Thymus (tissue), 14 donors: ENCODE measurements around the gene WDR37. TPM values are rescaled to one million over a fixed set of nuclear protein-coding genes. Genes with fewer than 3 reads are reported as not detected.
A peak's percentile ranks its signal among the peaks of the same experiment; 100 is the strongest.
"Not testable (repeated sequence)": the region's sequence is repeated elsewhere in the genome, so short reads cannot be mapped to it uniquely, and the experiment has no call there.

Source experiments
- DNase-seq, 9 donors: peaks; one replicate each; pipeline ENCODE4 v3.0.0-alpha.2; 2013; ENCODE audit warnings: low spot score in 9 of 9, low read depth in 6 of 9, missing footprints in 1 of 9
- H3K27ac ChIP-seq, 2 donors: one replicate each; pipeline ENCODE4 v1.5.1; 2013; ENCODE audit warnings: control low read depth in 1 of 2, low read depth in 1 of 2, low read length in 1 of 2, mild to moderate bottlenecking in 1 of 2, moderate library complexity in 1 of 2
- H3K27me3 ChIP-seq, 2 donors: one replicate each; pipeline ENCODE4 v1.5.1; 2013; ENCODE audit warnings: low read length in 1 of 2; ENCODE audit not compliant: control insufficient read depth in 2 of 2, insufficient read depth in 1 of 2
- H3K36me3 ChIP-seq, 2 donors: one replicate each; pipeline ENCODE4 v1.5.1; 2013; ENCODE audit warnings: low read length in 1 of 2, mild to moderate bottlenecking in 1 of 2, moderate library complexity in 1 of 2; ENCODE audit not compliant: control insufficient read depth in 2 of 2, insufficient read depth in 2 of 2
- H3K4me1 ChIP-seq, 2 donors: one replicate each; pipeline ENCODE4 v1.5.1; 2013; ENCODE audit warnings: low read length in 2 of 2; ENCODE audit not compliant: control insufficient read depth in 2 of 2, insufficient read depth in 2 of 2
- H3K4me3 ChIP-seq, 2 donors: one replicate each; pipeline ENCODE4 v1.5.1; 2013; ENCODE audit warnings: low read length in 2 of 2, control low read depth in 1 of 2, mild to moderate bottlenecking in 1 of 2
- H3K9me3 ChIP-seq, 2 donors: one replicate each; pipeline ENCODE4 v1.5.1; 2013; ENCODE audit warnings: low read length in 1 of 2, mild to moderate bottlenecking in 1 of 2; ENCODE audit not compliant: control insufficient read depth in 2 of 2, insufficient read depth in 1 of 2
- WGBS: extraction: QIAGEN DNeasy Blood & Tissue Kit; methylation state at CpG from one replicate; pipeline ENCODE4 v1.1.7; 2013; 5-methylcytosine and 5-hydroxymethylcytosine counted together
- long read RNA-seq, 10 donors: transcript quantifications; one replicate each; lab custom pipeline, GENCODE V29; 2026
- polyA plus RNA-seq: library from polyadenylated mRNA; stranded (reverse); fragments of 200-250 nt; gene quantifications from one replicate; pipeline ENCODE4 v1.2.3, GENCODE V29; 2013
- total RNA-seq: library from RNA; stranded (reverse); fragments of 120-200 nt; gene quantifications from one replicate; pipeline ENCODE4 v1.2.4, GENCODE V29; 2013
- donor health status: healthy.

WDR37 gene
- total RNA-seq (8.5 TPM), polyA plus RNA-seq (14.0 TPM)
- long read RNA-seq, donor 1, result 0 reads
- long read RNA-seq, donor 2, result 0 reads
- long read RNA-seq, donor 3, full-length matches to known transcripts, result 1 of 1 reads
- long read RNA-seq, donor 3, partial matches to known transcripts, result 0 of 1 reads
- long read RNA-seq, donor 3, other reads (novel, unspliced or antisense), result 0 of 1 reads
- long read RNA-seq, donor 4, result 0 reads
- long read RNA-seq, donor 5, partial matches to known transcripts, result 14 of 14 reads
- long read RNA-seq, donor 5, other reads (novel, unspliced or antisense), result 0 of 14 reads
- long read RNA-seq, donor 6, result 0 reads
- long read RNA-seq, donor 7, full-length matches to known transcripts, result 1 of 1 reads
- long read RNA-seq, donor 7, partial matches to known transcripts, result 0 of 1 reads
- long read RNA-seq, donor 7, other reads (novel, unspliced or antisense), result 0 of 1 reads
- long read RNA-seq, donor 8, result 0 reads
- long read RNA-seq, donor 9, partial matches to known transcripts, result 6 of 6 reads
- long read RNA-seq, donor 9, other reads (novel, unspliced or antisense), result 0 of 6 reads
- long read RNA-seq, donor 10, full-length matches to known transcripts, result 1 of 9 reads
- long read RNA-seq, donor 10, partial matches to known transcripts, result 8 of 9 reads
- long read RNA-seq, donor 10, other reads (novel, unspliced or antisense), result 0 of 9 reads

- no peaks in the 10 kb centered on the region for H3K9me3 ChIP-seq
- H3K36me3 ChIP-seq, result peaks cover 6 to 19% of the 10 kb centered on the region in 2 donors
- WGBS, result under 1% methylated on average over 87 of the region's 87 CpGs
- H3K27me3 ChIP-seq, result no peaks in the 10 kb centered on the region
- peaks cover 10 to 18% of the 10 kb centered on the region in 2 donors for H3K4me1 ChIP-seq
- H3K4me3 ChIP-seq, result peak within 1 kb of the TSS; percentile 79 to 92
- H3K27ac ChIP-seq, result peak within 1 kb of the TSS; percentile 87 to 98
- peak in 8 of 9 donors; percentile 71 to 92 (median 82) for DNase-seq
Observed at GRCh38 chr10:1056326-1057105, at the start of gene WDR37. Gene WDR37 (plus strand): TSS chr10:1056385. CDS start chr10:1072156, 15,771 bp downstream.

- H3K36me3 ChIP-seq, result peaks cover 78 to 86% of the 10 kb centered on the region in 2 donors
- H3K9me3 ChIP-seq, result peaks cover 0 to 4% of the 10 kb centered on the region in 2 donors
- no peak for DNase-seq
- no peak overlapping the region for H3K27ac ChIP-seq
- WGBS, result 99% methylated on average over 9 of the region's 9 CpGs
- no peak overlapping the region for H3K4me3 ChIP-seq
- no peaks in the 10 kb centered on the region for H3K27me3 ChIP-seq
- H3K4me1 ChIP-seq, result no peaks in the 10 kb centered on the region
Observed at GRCh38 chr10:1006573-1006972, 49.6 kb upstream of the WDR37 start.

GRCh38 chr10:1007583-1007982 is 48.6 kb upstream of the WDR37 start:
- 93% methylated on average over 10 of the region's 10 CpGs for WGBS

GRCh38 chr10:1009071-1009494 is 47.1 kb upstream of the WDR37 start:
- peaks cover 74 to 83% of the 10 kb centered on the region in 2 donors for H3K36me3 ChIP-seq
- WGBS, result 98% methylated on average over 9 of the region's 9 CpGs
- H3K27ac ChIP-seq, result no peak overlapping the region
- no peaks in the 10 kb centered on the region for H3K27me3 ChIP-seq
- H3K4me1 ChIP-seq, result no peaks in the 10 kb centered on the region
- no peak for DNase-seq
- H3K9me3 ChIP-seq, result no peaks in the 10 kb centered on the region
- no peak overlapping the region for H3K4me3 ChIP-seq

More at GRCh38 chr10:1007583-1007982, 48.6 kb upstream of the WDR37 start:
- no peak overlapping the region for H3K4me3 ChIP-seq
- no peaks in the 10 kb centered on the region for H3K27me3 ChIP-seq
- H3K36me3 ChIP-seq, result peaks cover 77 to 87% of the 10 kb centered on the region in 2 donors
- no peaks in the 10 kb centered on the region for H3K9me3 ChIP-seq
- H3K27ac ChIP-seq, result no peak overlapping the region
- DNase-seq, result no peak
- no peaks in the 10 kb centered on the region for H3K4me1 ChIP-seq

- H3K4me1 ChIP-seq, H3K4me3 ChIP-seq, DNase-seq, H3K27me3 ChIP-seq, H3K27ac ChIP-seq, H3K9me3 ChIP-seq: not testable (repeated sequence)
- WGBS, result 90% methylated on average over 7 of the region's 8 CpGs
- peaks cover 65 to 82% of the 10 kb centered on the region in 2 donors for H3K36me3 ChIP-seq
Observed at GRCh38 chr10:1009947-1010346, 46.2 kb upstream of the WDR37 start.

GRCh38 chr10:1010703-1011102 is 45.5 kb upstream of the WDR37 start:
- 94% methylated on average over 7 of the region's 7 CpGs for WGBS

GRCh38 chr10:1011696-1012095 is 44.5 kb upstream of the WDR37 start:
- 99% methylated on average over 16 of the region's 16 CpGs for WGBS

More at GRCh38 chr10:1010703-1011102, 45.5 kb upstream of the WDR37 start:
- Histone ChIP-seq H3K27me3 (no peaks in the 10 kb centered on the region), H3K27ac (no peak overlapping the region), H3K9me3 (no peaks in the 10 kb centered on the region), H3K4me1 (no peaks in the 10 kb centered on the region), H3K4me3 (no peak overlapping the region), H3K36me3 (peaks cover 63 to 79% of the 10 kb centered on the region in 2 donors)
- DNase-seq, result no peak

GRCh38 chr10:1015688-1016087 is 40.5 kb upstream of the WDR37 start:
- no peak overlapping the region for H3K27ac ChIP-seq
- 98% methylated on average over 11 of the region's 11 CpGs for WGBS
- peaks cover 47 to 71% of the 10 kb centered on the region in 2 donors for H3K36me3 ChIP-seq
- H3K27me3 ChIP-seq, result no peaks in the 10 kb centered on the region
- no peaks in the 10 kb centered on the region for H3K4me1 ChIP-seq
- H3K4me3 ChIP-seq, result no peak overlapping the region
- no peaks in the 10 kb centered on the region for H3K9me3 ChIP-seq
- no peak for DNase-seq

More at GRCh38 chr10:1011696-1012095, 44.5 kb upstream of the WDR37 start:
- no peak for DNase-seq
- Histone ChIP-seq H3K27ac (no peak overlapping the region), H3K4me1 (no peaks in the 10 kb centered on the region), H3K9me3 (no peaks in the 10 kb centered on the region), H3K36me3 (peaks cover 62 to 81% of the 10 kb centered on the region in 2 donors), H3K27me3 (no peaks in the 10 kb centered on the region), H3K4me3 (no peak overlapping the region)
